Coronary artery (tissue), 2 donors: Measurements from ENCODE around the gene METAP1.
A peak's percentile ranks its signal among the peaks of the same experiment; 100 is the strongest.
"Not testable (repeated sequence)": the region's sequence is repeated elsewhere in the genome, so short reads cannot be mapped to it uniquely, and the experiment has no call there.

Source experiments
- DNase-seq: peaks from one replicate; pipeline ENCODE4 v3.0.0-alpha.2; 2017; ENCODE audit warnings: low spot score
- H3K27ac ChIP-seq, 2 donors: fragments of 200-600 bp; sonication (generic); one replicate each; pipeline ENCODE4 v1.5.1; 2016 to 2019
- H3K4me3 ChIP-seq: fragments of 200-600 bp; sonication (generic); 2 replicates; pipeline ENCODE4 v1.5.1; 2016; ENCODE audit warnings: mild to moderate bottlenecking, moderate library complexity
- CTCF ChIP-seq: fragments of 200-600 bp; sonication (generic); IDR thresholded peaks from one replicate; pipeline ENCODE4 v1.5.1; 2019; ENCODE audit warnings: antibody characterized with exemption

Gene METAP1

GRCh38 chr4:98977557-98977956 lies 18.0 kb upstream of the METAP1 start:
- no peak overlapping the region for H3K4me3 ChIP-seq
- no peak for TF ChIP-seq CTCF
- no peak overlapping the region for H3K27ac ChIP-seq
- DNase-seq = no peak

GRCh38 chr4:98987720-98988119 lies 7.8 kb upstream of the METAP1 start:
- Histone ChIP-seq H3K27ac (no peak overlapping the region), H3K4me3 (no peak overlapping the region)
- no peak for DNase-seq
- TF ChIP-seq CTCF = no peak

- H3K27ac ChIP-seq, H3K4me3 ChIP-seq, DNase-seq: not testable (repeated sequence)
Measured at GRCh38 chr4:98992835-98993234, 2.7 kb upstream of the METAP1 start.

- no peak for DNase-seq
- no peak for TF ChIP-seq CTCF
- Histone ChIP-seq H3K27ac (no peak overlapping the region), H3K4me3 (no peak overlapping the region)
Measured at GRCh38 chr4:98993419-98994071, 2.0 kb upstream of the METAP1 start.

GRCh38 chr4:98994474-98995182 lies 893 bp upstream of the METAP1 start:
- no peak for TF ChIP-seq CTCF
- Histone ChIP-seq H3K4me3 (peak overlapping the region; percentile 84), H3K27ac (peak overlapping the region; percentile 80 to 93)
- no peak for DNase-seq

GRCh38 chr4:98996056-98996764 lies 689 bp downstream of the METAP1 start:
- Histone ChIP-seq H3K4me3 (peak overlapping the region; percentile 84), H3K27ac (peak overlapping the region; percentile 77 to 93)
- no peak for DNase-seq
- no peak for TF ChIP-seq CTCF

- Histone ChIP-seq H3K4me3 (peak overlapping the region; percentile 84), H3K27ac (peak overlapping the region in 1 of 2 donors; percentile 93)
- TF ChIP-seq CTCF = no peak
- DNase-seq = no peak
Measured at GRCh38 chr4:98996765-98997068, 1.2 kb downstream of the METAP1 start.
